Liver (tissue), 9 donors: ENCODE results near the gene SUPT20H. TPM values are rescaled to one million over a fixed set of nuclear protein-coding genes. Genes with fewer than 3 reads are reported as not detected.

Experiments used
- DNase-seq: peaks from one replicate; pipeline ENCODE4 v3.0.0-alpha.2; 2017; ENCODE audit warnings: low spot score
- H3K27ac ChIP-seq, 2 donors: one replicate each; pipeline ENCODE4 v1.7.0; 2013; ENCODE audit warnings: inconsistent platforms in 2 of 2, low read length in 2 of 2, control low read depth in 1 of 2, low read depth in 1 of 2, mild to moderate bottlenecking in 1 of 2
- H3K27me3 ChIP-seq, 4 donors: one replicate each; pipeline versions ENCODE4 v1.6.1 to v1.7.0; 2013; ENCODE audit warnings: low read length in 3 of 4, inconsistent platforms in 1 of 4, mild to moderate bottlenecking in 1 of 4, moderate library complexity in 1 of 4; ENCODE audit not compliant: control insufficient read depth in 4 of 4, insufficient read depth in 4 of 4
- H3K36me3 ChIP-seq, 4 donors: one replicate each; pipeline versions ENCODE4 v1.6.1 to v1.7.0; 2013; ENCODE audit warnings: low read length in 3 of 4, mild to moderate bottlenecking in 3 of 4, low read depth in 1 of 4, moderate library complexity in 1 of 4; ENCODE audit not compliant: control insufficient read depth in 4 of 4, insufficient read depth in 3 of 4
- H3K4me1 ChIP-seq, 4 donors: one replicate each; pipeline versions ENCODE4 v1.6.1 to v1.7.0; 2013; ENCODE audit warnings: low read length in 3 of 4, mild to moderate bottlenecking in 3 of 4, moderate library complexity in 1 of 4; ENCODE audit not compliant: control insufficient read depth in 4 of 4, insufficient read depth in 4 of 4
- H3K4me3 ChIP-seq, 3 donors: one replicate each; pipeline versions ENCODE4 v1.6.1 to v1.7.0; 2013; ENCODE audit warnings: low read length in 3 of 3, control low read depth in 1 of 3, low read depth in 1 of 3, mild to moderate bottlenecking in 1 of 3
- H3K9ac ChIP-seq, 2 donors: one replicate each; pipeline ENCODE4 v1.7.0; 2013; ENCODE audit warnings: low read length in 2 of 2, mild to moderate bottlenecking in 2 of 2, moderate library complexity in 2 of 2, control low read depth in 1 of 2, low read depth in 1 of 2
- H3K9me3 ChIP-seq, 4 donors: one replicate each; pipeline versions ENCODE4 v1.6.1 to v1.7.0; 2013; ENCODE audit warnings: low read length in 3 of 4; ENCODE audit not compliant: control insufficient read depth in 4 of 4
- EGR1 ChIP-seq, 2 donors: IDR thresholded peaks; 2 replicates each; pipeline ENCODE4 v1.6.1; 2016 to 2018; ENCODE audit warnings: antibody characterized with exemption in 2 of 2, low read depth in 2 of 2
- FOXA1 ChIP-seq: IDR thresholded peaks from 2 replicates; pipeline ENCODE4 v1.6.1; 2016; ENCODE audit warnings: antibody characterized with exemption
- HNF4G ChIP-seq: IDR thresholded peaks from 2 replicates; pipeline ENCODE4 v1.6.1; 2016; ENCODE audit warnings: antibody characterized with exemption
- MAX ChIP-seq: IDR thresholded peaks from 2 replicates; pipeline ENCODE4 v1.6.1; 2016; ENCODE audit warnings: antibody characterized with exemption
- NR2F2 ChIP-seq: IDR thresholded peaks from 2 replicates; pipeline ENCODE4 v1.6.1; 2016; ENCODE audit warnings: antibody characterized with exemption
- RAD21 ChIP-seq, 2 donors: IDR thresholded peaks; 2 replicates each; pipeline ENCODE4 v1.6.1; 2016; ENCODE audit warnings: antibody characterized with exemption in 2 of 2, mild to moderate bottlenecking in 2 of 2
- REST ChIP-seq: IDR thresholded peaks from 2 replicates; pipeline ENCODE4 v1.6.1; 2016; ENCODE audit warnings: antibody characterized with exemption, mild to moderate bottlenecking
- TAF1 ChIP-seq: conservative IDR thresholded peaks from 2 replicates; pipeline ENCODE4 v1.6.1; 2016; ENCODE audit warnings: antibody characterized with exemption, mild to moderate bottlenecking
- YY1 ChIP-seq: IDR thresholded peaks from 2 replicates; pipeline ENCODE4 v1.6.1; 2016; ENCODE audit warnings: antibody characterized with exemption, mild to moderate bottlenecking
- WGBS: extraction: QIAGEN DNeasy Blood & Tissue Kit; methylation state at CpG from one replicate; pipeline ENCODE4 v1.1.7; 2013; 5-methylcytosine and 5-hydroxymethylcytosine counted together
- polyA plus RNA-seq, 2 donors: library from polyadenylated mRNA; stranded (reverse) in 1 of 2; unstranded in 1 of 2; fragments of 200-250 nt in 1 of 2; fragments of >200 nt in 1 of 2; fragmentation: Nextera tagmentation in 1 of 2; extraction: Ambion mirVana in 1 of 2; gene quantifications; one replicate each; pipeline versions ENCODE4 v1.2.1 to v1.2.3, GENCODE V29; 2013 to 2015
- total RNA-seq, 2 donors: library from RNA; depleted of rRNA; stranded (reverse); fragments of >200 nt; gene quantifications; one replicate each; pipeline ENCODE4 v1.2.3, GENCODE V29; 2014
- TF ChIP-seq, protein P1 (sequence below): fragments of 150-350 bp; IDR thresholded peaks from 2 replicates; pipeline ENCODE4 v1.5.1; 2017; ENCODE audit warnings: improper control_type of control experiment, low read depth, low read length; ENCODE audit not compliant: missing input control
- TF ChIP-seq, protein P2 (sequence below): IDR thresholded peaks from 2 replicates; pipeline ENCODE4 v1.6.1; 2016; ENCODE audit warnings: antibody characterized with exemption
- TF ChIP-seq, protein P3 (sequence below): IDR thresholded peaks from 2 replicates; pipeline ENCODE4 v1.6.1; 2016; ENCODE audit warnings: antibody characterized with exemption
- donor health status: healthy.
- donor health status: healthy.
- donor health status: healthy.
- donor health status: healthy.
- donor health status: healthy.

SUPT20H gene
- total and polyA plus RNA-seq, 4 donors: 6.5 to 23.1 (median 17.1) TPM

DNA sequence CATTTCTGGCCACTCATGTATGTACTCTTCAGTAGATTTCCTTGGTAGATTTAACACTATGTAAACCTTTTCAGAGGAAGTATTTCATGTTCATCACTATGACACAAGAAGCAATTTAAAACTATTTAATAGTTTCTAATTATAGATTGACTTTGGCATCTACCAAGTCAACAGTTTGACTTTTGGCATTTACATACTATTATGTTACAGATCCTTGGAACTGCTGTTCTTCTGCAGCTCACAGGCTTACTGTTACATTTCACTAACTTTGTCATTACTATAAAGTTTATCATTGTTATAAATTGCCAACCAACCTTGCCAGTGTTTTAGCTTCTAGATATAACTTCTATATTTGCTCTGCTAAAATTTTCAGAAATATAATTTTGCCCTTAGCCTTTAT is 18.7 kb downstream of the SUPT20H start:
- TF ChIP-seq YY1: no peak
- TF ChIP-seq, protein P1, sequence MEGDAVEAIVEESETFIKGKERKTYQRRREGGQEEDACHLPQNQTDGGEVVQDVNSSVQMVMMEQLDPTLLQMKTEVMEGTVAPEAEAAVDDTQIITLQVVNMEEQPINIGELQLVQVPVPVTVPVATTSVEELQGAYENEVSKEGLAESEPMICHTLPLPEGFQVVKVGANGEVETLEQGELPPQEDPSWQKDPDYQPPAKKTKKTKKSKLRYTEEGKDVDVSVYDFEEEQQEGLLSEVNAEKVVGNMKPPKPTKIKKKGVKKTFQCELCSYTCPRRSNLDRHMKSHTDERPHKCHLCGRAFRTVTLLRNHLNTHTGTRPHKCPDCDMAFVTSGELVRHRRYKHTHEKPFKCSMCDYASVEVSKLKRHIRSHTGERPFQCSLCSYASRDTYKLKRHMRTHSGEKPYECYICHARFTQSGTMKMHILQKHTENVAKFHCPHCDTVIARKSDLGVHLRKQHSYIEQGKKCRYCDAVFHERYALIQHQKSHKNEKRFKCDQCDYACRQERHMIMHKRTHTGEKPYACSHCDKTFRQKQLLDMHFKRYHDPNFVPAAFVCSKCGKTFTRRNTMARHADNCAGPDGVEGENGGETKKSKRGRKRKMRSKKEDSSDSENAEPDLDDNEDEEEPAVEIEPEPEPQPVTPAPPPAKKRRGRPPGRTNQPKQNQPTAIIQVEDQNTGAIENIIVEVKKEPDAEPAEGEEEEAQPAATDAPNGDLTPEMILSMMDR: no peak
- no peak for TF ChIP-seq RAD21 (IDR thresholded peaks at IDR 0.05)
- Histone ChIP-seq H3K9ac (no peak overlapping the region), H3K4me3 (no peak overlapping the region), H3K36me3 (peaks cover 11 to 79% (median 61%) of the 10 kb centered on the region in 4 donors), H3K4me1 (no peaks in the 10 kb centered on the region), H3K27ac (no peak overlapping the region), H3K9me3 (no peaks in the 10 kb centered on the region), H3K27me3 (no peaks in the 10 kb centered on the region)
- no peak for DNase-seq

DNA sequence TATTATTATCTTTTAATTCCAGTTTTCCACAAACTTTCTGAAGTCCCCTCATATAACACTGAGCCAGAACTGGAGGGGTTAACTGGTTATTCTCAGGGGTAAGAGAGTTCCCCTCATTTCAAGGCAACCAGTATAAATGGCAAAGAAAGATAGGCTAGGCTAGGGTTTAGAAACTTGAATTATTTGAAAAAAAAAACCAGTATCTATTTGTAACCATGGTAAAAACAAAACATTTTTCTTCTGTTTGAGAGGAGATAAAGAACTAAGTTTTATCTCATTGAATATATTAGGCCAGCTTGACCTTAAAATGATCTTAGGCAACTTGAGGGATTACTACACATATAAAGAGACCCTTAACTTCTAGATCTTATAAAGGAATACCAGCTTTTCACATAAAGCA is 19.6 kb downstream of the SUPT20H start:
- Histone ChIP-seq H3K4me3 (no peak overlapping the region), H3K9me3 (no peaks in the 10 kb centered on the region), H3K27ac (no peak overlapping the region), H3K4me1 (no peaks in the 10 kb centered on the region), H3K36me3 (peaks cover 11 to 88% (median 66%) of the 10 kb centered on the region in 4 donors), H3K27me3 (no peaks in the 10 kb centered on the region), H3K9ac (no peak overlapping the region)
- DNase-seq: no peak
- TF ChIP-seq TAF1: no peak
- TF ChIP-seq HNF4G: no peak
- TF ChIP-seq, protein P2, sequence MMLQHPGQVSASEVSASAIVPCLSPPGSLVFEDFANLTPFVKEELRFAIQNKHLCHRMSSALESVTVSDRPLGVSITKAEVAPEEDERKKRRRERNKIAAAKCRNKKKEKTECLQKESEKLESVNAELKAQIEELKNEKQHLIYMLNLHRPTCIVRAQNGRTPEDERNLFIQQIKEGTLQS: no peak
- TF ChIP-seq EGR1 (IDR thresholded peaks at IDR 0.05; ENCODE audit: low read depth in 2 of 2): no peak
- no peak for TF ChIP-seq REST

- H3K4me3 ChIP-seq: no peak overlapping the region
- H3K9me3 ChIP-seq: no peaks in the 10 kb centered on the region
- H3K4me1 ChIP-seq: no peaks in the 10 kb centered on the region
- no peak overlapping the region for H3K9ac ChIP-seq
- peaks cover 7 to 91% (median 71%) of the 10 kb centered on the region in 4 donors for H3K36me3 ChIP-seq
- 93% methylated on average over 3 of the region's 3 CpGs for WGBS
- no peak overlapping the region for H3K27ac ChIP-seq
- no peak for DNase-seq
- H3K27me3 ChIP-seq: no peaks in the 10 kb centered on the region
- TF ChIP-seq REST (no peak), RAD21 (IDR thresholded peaks at IDR 0.05) (no peak), NR2F2 (no peak), YY1 (no peak), TAF1 (no peak), EGR1 (IDR thresholded peaks at IDR 0.05; ENCODE audit: low read depth in 2 of 2) (no peak), FOXA1 (no peak), MAX (no peak)
- TF ChIP-seq, protein P1: no peak
- TF ChIP-seq, protein P2: no peak
- TF ChIP-seq, protein P3, sequence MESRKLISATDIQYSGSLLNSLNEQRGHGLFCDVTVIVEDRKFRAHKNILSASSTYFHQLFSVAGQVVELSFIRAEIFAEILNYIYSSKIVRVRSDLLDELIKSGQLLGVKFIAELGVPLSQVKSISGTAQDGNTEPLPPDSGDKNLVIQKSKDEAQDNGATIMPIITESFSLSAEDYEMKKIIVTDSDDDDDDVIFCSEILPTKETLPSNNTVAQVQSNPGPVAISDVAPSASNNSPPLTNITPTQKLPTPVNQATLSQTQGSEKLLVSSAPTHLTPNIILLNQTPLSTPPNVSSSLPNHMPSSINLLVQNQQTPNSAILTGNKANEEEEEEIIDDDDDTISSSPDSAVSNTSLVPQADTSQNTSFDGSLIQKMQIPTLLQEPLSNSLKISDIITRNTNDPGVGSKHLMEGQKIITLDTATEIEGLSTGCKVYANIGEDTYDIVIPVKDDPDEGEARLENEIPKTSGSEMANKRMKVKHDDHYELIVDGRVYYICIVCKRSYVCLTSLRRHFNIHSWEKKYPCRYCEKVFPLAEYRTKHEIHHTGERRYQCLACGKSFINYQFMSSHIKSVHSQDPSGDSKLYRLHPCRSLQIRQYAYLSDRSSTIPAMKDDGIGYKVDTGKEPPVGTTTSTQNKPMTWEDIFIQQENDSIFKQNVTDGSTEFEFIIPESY: no peak
Measured at GRCh38 chr13:37037241-37037640, 22.2 kb downstream of the SUPT20H start.
